SIG-M5 treated with dmso at 0.1 percent for 504 hours (cell line): ENCODE results near the gene TPSAB1.
"Not testable (repeated sequence)": the region's sequence is repeated elsewhere in the genome, so short reads cannot be mapped to it uniquely, and the experiment has no call there.

ENCODE experiments used
- DNase-seq: peaks from one replicate; lab custom pipeline; 2025; ENCODE audit not compliant: unreplicated experiment; lab: John Stamatoyannopoulos, UW

TPSAB1 gene

GRCh38 chr16:1240436-1240835 lies at the start of gene TPSAB1:
Gene TPSAB1 (plus strand): TSS chr16:1240705. CDS start chr16:1240939, 234 bp downstream.
- DNase-seq: not testable (repeated sequence)

- not testable (repeated sequence) for DNase-seq
These were observed 49.7 kb upstream of the TPSAB1 start for GRCh38 chr16:1190789-1191188.

- DNase-seq: no peak
These were observed 48.0 kb upstream of the TPSAB1 start for GRCh38 chr16:1192384-1193073.

- no peak for DNase-seq
These were observed 47.2 kb upstream of the TPSAB1 start for GRCh38 chr16:1193143-1193824.

- no peak for DNase-seq
These were observed 46.5 kb upstream of the TPSAB1 start for GRCh38 chr16:1193825-1194581.

GRCh38 chr16:1194665-1195392 lies 45.7 kb upstream of the TPSAB1 start:
- DNase-seq: no peak

- no peak for DNase-seq
These were observed 45.2 kb upstream of the TPSAB1 start for GRCh38 chr16:1195393-1195666.

GRCh38 chr16:1196494-1196893 lies 44.0 kb upstream of the TPSAB1 start:
- DNase-seq: no peak

- no peak for DNase-seq
These were observed 43.2 kb upstream of the TPSAB1 start for GRCh38 chr16:1197237-1197866.

GRCh38 chr16:1198194-1198593 lies 42.3 kb upstream of the TPSAB1 start:
- no peak for DNase-seq

GRCh38 chr16:1198671-1199346 lies 41.7 kb upstream of the TPSAB1 start:
- DNase-seq: not testable (repeated sequence)

GRCh38 chr16:1199347-1200013 lies 41.0 kb upstream of the TPSAB1 start:
- no peak for DNase-seq

- DNase-seq: no peak
These were observed 40.4 kb upstream of the TPSAB1 start for GRCh38 chr16:1200014-1200627.

- DNase-seq: no peak
These were observed 39.1 kb upstream of the TPSAB1 start for GRCh38 chr16:1201444-1201843.

GRCh38 chr16:1202274-1202673 lies 38.2 kb upstream of the TPSAB1 start:
- DNase-seq: no peak

- no peak for DNase-seq
These were observed 35.6 kb upstream of the TPSAB1 start for GRCh38 chr16:1204933-1205332.

GRCh38 chr16:1206326-1206725 lies 34.2 kb upstream of the TPSAB1 start:
- DNase-seq: no peak

GRCh38 chr16:1206786-1207185 lies 33.7 kb upstream of the TPSAB1 start:
- DNase-seq: no peak

- no peak for DNase-seq
These were observed 32.2 kb upstream of the TPSAB1 start for GRCh38 chr16:1208239-1208830.
